CD4-positive, alpha-beta T cell treated with Interleukin-6 at 100 ng/mL for 8 hours (primary cell): ENCODE results near the gene TIGD1.
"Not testable (repeated sequence)": the region's sequence is repeated elsewhere in the genome, so short reads cannot be mapped to it uniquely, and the experiment has no call there.

Experiments used
- DNase-seq: peaks from one replicate; pipeline ENCODE4 v3.0.0-alpha.2; 2020; ENCODE audit warnings: mixed read lengths, low spot score

Gene TIGD1

DNA sequence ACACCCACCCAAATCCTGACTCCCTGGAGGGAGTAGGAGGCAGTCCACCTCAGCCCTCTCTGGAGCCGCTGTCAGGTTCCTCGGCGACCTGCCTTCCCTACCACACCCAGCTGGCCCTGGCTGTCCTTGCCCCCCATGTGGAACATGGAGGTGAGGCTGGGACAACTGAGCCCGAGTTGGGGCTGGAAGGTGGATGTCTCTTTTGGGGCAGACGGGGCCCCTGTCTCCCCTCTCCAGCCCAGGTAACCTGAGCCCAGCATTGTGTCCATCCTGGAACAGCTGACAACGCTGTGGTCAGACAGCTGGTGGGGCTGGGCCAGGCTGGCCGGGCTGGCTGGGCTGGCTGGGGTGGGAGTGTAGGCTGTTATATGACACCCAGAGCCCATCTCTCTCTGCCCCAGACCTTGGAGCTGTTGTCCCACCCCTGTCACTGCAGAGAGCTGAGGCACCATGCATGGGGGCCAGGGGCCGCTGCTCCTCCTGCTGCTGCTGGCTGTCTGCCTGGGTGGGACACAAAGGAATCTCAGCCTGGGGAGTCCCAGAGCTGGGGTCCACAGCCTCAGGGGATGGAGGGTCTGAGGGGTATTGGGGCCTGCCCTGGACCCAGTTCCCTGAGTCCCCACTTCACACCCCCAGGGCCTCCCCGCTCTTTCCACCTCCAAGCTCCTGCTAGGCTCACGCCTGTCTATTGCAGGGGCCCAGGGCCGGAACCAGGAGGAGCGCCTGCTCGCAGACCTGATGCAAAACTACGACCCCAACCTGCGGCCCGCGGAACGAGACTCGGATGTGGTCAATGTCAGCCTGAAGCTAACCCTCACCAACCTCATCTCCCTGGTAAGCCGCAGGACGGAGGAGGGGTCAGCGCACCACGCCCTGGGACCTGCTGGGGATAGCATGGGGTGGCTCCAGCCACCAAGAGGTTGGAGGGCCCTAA, 10.8 kb downstream of the TIGD1 start, which contains the start of gene CHRNG:
CHRNG (plus strand) TSS at position 395 of the 934 bp plus-strand sequence; CDS start at position 451, 56 bp downstream.
- no peak for DNase-seq

DNA sequence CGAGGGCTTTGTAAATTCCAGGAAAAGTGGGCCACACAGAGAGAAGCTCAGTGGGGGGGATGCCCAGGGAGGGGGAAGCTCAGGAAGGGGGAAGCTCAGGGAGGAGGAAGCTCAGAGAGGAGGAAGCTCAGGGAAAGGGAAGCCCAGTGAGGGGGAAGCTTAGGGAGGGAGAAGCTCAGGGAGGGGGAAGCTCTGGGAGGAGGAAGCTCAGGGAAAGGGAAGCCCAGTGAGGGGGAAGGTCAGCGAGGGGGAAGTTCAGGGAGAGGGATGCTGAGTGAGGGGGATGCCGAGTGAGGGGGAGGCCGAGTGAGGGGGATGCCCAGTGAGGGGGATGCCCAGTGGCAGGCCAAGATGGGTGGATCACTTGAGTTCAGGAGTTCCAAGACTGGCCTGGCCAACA, 11.7 kb downstream of the TIGD1 start:
- no peak for DNase-seq

DNA sequence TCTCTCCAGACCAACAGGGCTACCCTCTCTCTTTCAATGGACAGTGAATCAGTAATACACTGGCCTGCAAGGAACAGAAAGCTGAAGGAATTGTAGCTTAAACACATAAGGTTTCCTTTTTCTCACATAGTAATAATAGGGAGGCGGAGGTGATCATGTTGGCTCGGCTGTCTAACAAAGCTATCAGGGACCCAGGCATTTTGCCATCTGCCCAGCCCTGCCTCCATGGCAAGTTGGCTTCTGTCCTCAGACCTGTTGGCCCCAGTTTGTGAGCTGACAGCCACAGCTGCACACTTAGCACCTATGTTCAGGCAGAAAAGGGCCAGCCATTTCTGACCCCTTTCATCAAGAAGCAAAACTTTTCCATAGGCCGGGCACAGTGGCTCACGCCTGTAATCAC, 12.9 kb downstream of the TIGD1 start:
- no peak for DNase-seq

DNA sequence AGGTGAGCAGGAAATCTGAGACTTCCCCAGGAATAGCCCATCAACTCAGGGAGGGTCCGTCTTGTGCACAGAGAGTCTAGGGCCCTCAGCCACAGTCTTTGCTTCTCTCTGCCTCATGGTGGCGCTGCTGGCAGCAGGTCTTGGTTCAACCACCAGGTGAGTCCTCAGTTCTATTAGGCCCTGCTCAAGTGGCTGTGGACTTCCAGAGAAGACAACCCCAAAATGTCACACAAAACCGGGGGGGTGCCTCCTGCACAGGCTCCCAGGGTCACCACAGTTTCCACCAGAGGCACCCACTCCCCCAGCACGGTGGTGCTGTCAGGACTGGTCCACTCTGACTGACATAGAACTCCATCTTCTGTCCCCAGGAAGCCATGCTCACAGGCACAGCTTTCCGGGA, 13.3 kb downstream of the TIGD1 start:
- DNase-seq: no peak

DNA sequence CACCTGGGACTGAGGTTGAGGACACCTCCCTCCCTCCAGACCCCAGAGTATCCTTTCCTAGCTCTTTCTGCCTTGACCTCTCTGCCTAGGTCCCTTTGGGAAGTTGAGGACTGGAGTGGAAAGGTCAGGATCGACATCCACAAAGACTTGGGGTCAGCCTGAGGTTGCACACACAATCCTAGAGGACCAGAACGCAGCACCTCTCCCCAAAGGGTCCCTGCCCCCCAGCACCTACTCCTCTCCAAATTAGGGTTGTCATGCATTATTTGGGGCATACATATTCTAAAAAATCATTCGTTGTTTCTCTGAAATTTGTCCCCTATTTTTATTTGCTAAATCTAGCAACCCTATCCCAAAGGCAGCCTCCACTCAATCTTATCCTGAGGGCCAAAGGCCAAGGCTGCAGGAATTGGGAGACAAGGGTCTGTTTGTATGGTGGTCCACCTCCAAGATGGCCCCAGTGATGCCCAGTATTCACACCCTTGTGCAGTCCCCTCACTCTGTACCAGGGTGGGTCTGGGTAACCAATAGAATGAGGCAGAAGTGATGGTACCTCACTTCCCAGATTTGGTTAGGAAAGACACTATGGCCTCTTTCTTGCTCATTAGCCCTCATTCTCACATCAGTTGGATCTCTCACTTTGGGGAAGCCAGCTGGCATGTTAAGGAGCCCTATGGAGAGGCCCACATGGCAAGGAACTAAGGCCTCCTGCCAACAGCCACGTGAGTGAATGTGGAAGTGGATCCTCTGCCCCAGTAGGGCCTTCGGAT, 14.4 kb downstream of the TIGD1 start:
- no peak for DNase-seq

DNA sequence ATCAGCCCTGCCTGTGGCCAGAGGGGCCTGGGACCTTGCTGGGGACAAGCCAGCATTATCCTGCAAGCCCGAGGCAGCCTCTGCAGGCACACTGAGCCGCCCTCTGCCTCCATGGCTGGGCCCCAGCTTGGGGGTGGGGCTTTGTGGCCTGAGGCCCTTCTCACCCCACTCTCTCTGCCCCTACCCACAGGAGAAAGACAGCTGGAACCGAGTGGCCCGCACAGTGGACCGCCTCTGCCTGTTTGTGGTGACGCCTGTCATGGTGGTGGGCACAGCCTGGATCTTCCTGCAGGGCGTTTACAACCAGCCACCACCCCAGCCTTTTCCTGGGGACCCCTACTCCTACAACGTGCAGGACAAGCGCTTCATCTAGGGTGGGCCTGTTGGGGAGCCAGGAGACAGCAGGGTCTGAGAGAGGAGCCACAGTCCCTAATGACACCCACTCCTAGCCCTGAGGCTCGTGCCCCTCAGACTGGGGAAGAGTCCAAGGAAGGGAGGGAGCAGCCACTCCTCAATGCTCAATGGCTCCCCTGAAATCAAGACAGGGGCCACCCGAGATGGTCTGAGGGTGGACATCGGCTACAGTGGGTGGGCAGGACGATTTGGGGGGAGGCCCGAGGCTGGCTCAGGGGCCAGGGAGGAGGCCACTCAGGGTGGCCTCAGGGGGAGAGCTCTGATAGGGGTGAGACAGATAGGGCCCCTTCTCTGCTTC, 15.3 kb downstream of the TIGD1 start:
- DNase-seq: no peak

DNA sequence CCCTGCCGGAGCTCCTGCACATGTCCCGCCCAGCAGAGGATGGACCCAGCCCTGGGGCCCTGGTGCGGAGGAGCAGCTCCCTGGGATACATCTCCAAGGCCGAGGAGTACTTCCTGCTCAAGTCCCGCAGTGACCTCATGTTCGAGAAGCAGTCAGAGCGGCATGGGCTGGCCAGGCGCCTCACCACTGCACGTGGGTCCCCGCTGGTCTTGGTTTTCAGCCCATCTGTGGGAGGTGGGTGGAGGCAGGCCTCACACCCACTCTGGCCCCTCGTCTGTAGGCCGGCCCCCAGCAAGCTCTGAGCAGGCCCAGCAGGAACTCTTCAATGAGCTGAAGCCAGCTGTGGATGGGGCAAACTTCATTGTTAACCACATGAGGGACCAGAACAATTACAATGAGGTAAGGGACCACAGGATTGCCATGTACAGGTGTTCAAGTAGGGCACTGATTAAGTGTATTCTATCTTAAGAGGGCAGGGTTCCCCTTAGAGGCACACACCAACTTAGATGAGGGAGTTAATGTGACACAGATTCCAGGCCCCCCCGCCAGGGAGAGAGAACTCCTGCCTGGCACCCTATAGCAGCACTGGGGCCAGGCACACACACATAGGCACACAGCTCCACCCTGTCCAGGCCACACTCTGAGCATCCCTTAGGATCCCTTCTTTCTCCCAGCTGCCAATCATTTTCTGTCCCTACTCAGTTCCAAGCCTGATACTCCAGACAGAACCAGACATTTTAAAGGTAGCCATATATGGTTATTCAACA, 16.2 kb downstream of the TIGD1 start:
- DNase-seq: no peak

DNA sequence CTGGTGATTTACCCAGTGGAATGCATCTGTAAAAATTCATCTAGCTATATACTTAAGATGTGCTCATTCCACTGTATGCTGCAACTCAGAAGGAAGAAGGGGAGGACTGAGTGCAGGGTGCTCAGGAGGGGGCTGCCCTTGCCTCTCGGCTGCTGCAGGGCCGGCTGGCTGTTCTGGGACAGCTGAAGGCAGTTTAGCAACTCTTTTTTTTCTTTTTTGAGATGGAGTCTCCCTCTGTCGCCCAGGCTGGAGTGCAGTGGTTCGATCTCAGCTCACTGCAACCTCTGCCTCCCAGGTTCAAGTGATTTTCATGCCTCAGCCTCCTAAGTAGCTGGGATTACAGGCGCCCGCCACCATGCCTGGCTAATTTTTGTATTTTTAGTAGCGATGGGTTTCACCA, 17.5 kb downstream of the TIGD1 start:
- not testable (repeated sequence) for DNase-seq

DNA sequence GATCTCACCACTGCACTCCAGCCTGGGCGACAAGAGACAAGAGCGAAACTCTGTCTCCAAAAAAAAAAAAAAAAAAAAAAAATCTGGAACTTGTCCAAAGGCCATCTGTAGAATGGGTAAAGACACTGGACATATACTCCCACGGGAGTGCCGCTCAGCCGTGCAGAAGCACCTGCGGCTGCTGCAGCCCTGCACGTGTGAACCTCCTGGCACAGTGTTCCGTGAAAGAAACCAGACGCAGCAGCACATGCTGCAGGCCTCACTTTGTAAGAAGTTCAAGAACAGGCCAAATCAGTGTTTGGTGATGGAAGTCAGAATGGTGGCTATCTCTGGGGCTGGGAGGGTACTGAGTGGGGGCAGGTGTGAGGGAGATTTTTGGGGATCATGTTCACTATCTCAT, 17.9 kb downstream of the TIGD1 start:
- no peak for DNase-seq

DNA sequence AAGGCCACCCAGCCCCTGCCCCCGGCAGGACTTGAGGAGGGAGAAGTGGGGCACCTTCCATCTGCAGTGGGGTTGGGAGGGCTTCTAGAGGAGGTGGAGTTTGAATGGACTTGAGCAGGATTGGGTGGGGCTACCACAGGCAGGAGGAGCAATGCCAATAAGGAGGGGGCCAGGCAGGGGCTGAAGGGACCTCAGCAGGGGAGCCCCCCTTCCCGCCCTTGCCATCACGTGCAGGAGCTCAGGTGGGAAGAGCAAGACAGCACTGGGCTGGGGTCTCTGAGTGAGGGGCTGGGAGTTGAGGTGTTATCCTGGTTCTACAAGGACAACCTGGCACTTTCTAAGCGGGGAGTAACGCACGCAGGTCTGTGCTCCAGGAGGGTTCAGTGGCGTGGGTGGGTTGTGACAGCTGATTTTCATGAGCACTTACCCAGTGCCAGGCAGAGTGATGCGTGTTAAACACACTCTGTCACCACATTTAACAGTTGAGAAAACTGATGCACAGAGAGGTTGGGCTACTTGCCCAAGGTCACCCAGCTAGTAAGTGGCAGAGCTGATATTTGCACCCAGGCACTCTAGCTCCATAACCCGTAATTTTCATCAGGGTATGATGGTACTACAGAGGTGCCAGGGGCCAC, 19.6 kb downstream of the TIGD1 start:
- no peak for DNase-seq

DNA sequence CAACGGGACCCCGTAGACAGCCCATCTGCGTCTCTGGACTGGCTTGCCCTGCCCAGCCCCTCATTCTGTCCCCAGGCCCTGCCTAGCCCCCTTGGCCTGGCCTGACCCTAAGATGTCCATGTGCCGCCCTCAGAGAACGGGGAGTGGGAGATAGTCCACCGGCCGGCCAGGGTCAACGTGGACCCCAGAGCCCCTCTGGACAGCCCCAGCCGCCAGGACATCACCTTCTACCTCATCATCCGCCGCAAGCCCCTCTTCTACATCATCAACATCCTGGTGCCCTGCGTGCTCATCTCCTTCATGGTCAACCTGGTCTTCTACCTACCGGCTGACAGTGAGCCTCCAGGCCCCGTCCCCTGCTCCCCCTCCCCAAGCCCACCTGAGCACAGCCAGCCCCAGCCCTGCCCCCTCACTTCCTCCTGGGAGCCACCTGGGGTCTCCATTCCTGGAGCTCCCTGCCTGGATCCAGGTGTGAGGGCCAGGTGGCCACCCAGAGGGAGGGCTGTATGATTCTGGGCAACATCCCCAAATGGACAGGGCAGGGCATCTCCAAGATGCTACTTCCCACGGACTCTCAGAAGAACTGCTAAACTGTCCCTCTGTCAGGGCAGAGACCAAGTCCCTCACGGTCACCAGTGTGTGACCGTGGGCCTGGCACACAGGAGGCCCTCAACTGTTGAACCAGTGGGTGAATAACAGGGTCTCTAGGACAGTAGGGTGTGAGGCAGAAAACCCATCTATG, 20.4 kb downstream of the TIGD1 start:
- no peak for DNase-seq

DNA sequence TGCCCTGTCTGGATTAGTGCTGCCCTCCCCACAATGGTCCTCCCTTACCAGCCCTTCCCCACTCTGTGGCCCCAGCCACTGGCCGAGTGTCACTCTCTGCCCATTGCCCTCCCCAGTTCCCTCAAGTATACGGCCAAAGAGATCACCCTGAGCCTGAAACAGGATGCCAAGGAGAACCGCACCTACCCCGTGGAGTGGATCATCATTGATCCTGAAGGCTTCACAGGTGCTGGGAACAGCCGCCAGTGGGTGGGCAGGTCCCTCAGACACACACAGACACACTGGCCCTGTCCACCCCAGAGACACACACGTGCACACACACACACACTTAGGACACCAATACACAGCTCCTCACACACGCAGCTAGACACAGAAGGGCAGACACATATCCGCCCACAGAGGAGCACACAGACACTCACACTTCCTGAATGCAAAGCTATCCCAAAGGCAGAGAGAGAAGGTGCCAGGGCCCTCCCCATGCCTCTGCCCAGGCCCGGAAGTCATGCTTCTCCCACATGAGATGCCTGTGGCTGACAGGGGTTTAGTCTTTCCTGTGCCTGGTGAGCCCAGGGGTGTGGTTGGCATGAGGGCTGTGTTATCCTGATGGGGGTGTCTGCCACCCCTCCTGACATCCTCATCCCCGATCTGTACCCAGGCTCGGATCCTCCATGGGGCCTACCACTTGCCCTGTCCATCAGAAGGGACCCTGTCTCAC, 21.5 kb downstream of the TIGD1 start:
- no peak for DNase-seq

DNA sequence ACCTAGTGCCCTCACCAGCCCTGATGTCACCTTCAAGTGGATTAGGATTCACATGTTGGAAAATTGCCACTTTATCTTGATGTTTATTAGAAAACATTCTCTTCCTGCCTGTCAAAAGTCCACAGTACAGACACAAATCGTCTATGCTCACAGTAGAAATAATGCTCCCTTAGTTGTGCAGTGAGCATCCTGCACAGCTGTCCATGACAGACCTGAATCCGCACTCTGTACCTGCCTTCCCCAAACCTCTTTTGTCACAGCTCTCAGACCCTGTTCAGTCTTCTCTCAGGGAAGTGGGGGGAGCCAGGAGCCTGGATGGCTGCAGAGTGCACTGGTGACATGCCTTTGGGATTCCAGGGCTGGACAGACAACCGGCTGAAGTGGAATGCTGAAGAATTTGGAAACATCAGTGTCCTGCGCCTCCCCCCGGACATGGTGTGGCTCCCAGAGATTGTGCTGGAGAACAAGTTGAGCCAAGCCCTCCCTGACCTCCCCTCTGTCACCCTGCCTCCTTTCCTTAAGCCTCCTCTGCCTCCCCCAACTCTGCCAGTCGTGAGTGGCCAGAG, 22.4 kb downstream of the TIGD1 start:
- no peak for DNase-seq

DNA sequence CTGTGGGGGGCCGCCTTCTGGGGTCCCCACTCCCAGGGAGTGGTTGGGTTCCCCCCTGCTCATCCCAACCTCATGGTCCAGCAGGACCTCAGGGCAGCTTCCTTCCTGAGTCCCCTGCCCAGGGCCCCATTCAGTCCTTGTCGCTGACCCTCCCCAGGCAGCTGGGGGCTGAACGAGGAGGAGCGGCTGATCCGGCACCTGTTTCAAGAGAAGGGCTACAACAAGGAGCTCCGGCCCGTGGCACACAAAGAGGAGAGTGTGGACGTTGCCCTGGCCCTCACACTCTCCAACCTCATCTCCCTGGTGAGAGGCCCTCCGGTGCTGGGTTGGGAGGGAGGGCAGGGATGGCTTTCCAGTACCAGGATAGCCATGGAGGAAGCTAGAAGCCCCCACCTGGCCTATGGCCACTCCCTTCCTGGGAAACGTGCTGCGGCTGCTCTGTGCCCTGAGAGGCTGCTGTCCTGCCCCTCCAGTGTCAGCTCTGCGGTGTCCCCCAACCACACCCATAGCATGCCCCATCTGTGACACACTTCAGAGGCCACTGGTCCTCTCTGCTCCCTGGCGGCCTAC, 23.9 kb downstream of the TIGD1 start:
- no peak for DNase-seq

DNA sequence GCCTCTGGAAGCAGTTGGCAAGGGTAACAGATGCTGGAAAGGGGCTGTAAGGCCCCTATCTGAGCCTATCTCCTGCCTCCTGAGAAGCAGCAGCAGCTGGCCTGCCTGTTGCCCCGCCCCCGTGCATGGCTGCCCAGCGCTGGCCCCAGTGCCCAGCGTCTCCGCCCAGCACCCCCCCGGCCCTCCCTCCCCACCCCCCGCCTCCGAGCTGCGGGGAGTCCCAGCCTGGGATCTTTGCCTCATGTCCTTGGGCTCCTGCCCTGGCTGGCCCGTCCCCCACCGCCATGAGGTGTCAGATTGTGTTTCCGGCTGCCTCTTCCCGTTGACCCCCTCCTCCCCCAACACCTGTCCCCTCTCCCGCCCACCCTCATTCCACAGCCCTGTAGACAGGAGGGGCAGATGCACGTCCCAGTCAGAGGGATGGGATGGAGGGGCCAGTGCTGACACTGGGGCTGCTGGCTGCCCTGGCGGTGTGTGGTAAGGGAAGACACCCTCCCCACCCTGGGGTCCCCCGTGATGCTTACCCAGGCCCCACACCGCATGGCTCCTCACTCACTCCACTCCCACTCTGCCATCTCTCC, 24.5 kb downstream of the TIGD1 start, which contains the start of gene CHRND:
CHRND (plus strand) TSS at position 370 of the 581 bp plus-strand sequence; CDS start at position 426, 56 bp downstream.
- DNase-seq: no peak

DNA sequence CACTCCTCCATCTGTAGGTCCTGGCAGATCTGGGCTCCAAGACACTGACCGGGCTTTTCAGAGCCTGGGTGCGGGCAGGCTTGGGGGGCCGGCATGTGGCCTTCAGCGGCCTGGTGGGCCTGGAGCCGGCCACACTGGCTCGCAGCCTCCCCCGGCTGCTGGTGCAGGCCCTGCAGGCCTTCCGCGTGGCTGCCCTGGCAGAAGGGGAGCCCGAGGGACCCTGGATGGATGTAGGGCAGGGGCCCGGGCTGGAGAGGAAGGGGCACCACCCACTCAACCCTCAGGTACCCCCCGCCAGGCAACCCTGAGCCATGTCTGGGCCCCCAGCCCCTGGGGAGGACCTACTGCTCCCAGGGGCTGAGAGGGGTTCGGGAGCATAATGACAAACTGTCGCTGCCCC, 25.2 kb downstream of the TIGD1 start:
- DNase-seq: no peak

DNA sequence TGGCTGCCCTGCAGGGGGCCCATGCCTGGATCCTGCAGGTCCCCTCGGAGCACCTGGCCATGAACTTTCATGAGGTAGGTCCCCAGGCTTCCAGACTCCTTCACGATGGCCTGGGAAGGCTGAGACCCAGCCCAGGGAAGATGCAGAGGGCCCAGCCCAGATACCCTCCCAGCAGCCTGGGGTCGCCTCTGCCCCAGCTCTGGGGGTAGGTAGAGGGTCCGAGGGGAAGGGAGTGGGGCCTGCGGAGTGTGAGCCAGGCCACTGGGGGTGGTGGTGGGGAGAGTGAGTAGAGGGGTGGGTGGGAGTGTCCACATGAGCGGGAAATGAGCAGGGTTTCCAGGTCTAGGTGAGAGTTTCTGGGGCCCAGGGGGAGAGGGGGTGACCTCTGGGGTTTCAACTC, 25.6 kb downstream of the TIGD1 start:
- DNase-seq: no peak
